ENCODE data around the gene LTB. TPM values are rescaled to one million over a fixed set of nuclear protein-coding genes. Genes with fewer than 3 reads are reported as not detected.

The LTB gene
- total and polyA plus RNA-seq, 4 donors = 0.67 to 5.3 (median 1.5) TPM

DNA sequence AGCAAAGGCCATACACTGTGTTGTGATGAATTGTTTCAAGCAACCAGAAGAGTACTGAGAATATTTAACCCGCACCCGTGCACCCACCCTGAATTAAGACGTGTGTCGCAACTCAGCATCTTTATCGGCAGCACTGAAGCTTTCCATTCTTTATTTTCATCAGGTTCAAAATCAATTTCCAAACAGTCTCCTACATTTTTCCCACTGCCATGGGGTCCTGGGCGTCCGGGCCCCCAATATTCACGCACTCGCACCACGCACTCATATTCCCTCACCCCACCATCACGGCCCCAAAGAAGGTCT is 1.8 kb downstream of the LTB start:
- peak overlapping the region in 1 of 2 donors; percentile 47 for H3K9ac ChIP-seq (ENCODE audit: low read depth in 1 of 2, low read length in 2 of 2)
- WGBS = 42% methylated on average over 11 of the region's 11 CpGs
- H3K36me3 ChIP-seq (ENCODE audit: control insufficient read depth in 4 of 4, insufficient read depth in 3 of 4, low read depth in 1 of 4, low read length in 3 of 4) = no peaks in the 10 kb centered on the region
- H3K4me1 ChIP-seq (ENCODE audit: control insufficient read depth in 4 of 4, insufficient read depth in 4 of 4, low read length in 3 of 4) = peaks cover 0 to 16% (median 6%) of the 10 kb centered on the region in 4 donors
- H3K9me3 ChIP-seq (ENCODE audit: control insufficient read depth in 4 of 4, low read length in 3 of 4) = no peaks in the 10 kb centered on the region
- no peak for DNase-seq (ENCODE audit: low spot score)
- peak overlapping the region in 2 of 3 donors; percentile 74 to 78 for H3K4me3 ChIP-seq (ENCODE audit: low read depth in 1 of 3, low read length in 3 of 3)
- H3K27me3 ChIP-seq (ENCODE audit: control insufficient read depth in 4 of 4, insufficient read depth in 4 of 4, low read length in 3 of 4) = no peaks in the 10 kb centered on the region
- H3K27ac ChIP-seq (ENCODE audit: low read depth in 1 of 2, low read length in 2 of 2) = peak overlapping the region; percentile 63 to 73
- TF ChIP-seq NR2F2 (IDR thresholded peaks at IDR 0.05) (no peak), FOXA2 (IDR thresholded peaks at IDR 0.05) (no peak), EGR1 (IDR thresholded peaks at IDR 0.05; ENCODE audit: low read depth in 2 of 2) (no peak), RXRA (IDR thresholded peaks at IDR 0.05) (no peak)
- TF ChIP-seq, protein P1, sequence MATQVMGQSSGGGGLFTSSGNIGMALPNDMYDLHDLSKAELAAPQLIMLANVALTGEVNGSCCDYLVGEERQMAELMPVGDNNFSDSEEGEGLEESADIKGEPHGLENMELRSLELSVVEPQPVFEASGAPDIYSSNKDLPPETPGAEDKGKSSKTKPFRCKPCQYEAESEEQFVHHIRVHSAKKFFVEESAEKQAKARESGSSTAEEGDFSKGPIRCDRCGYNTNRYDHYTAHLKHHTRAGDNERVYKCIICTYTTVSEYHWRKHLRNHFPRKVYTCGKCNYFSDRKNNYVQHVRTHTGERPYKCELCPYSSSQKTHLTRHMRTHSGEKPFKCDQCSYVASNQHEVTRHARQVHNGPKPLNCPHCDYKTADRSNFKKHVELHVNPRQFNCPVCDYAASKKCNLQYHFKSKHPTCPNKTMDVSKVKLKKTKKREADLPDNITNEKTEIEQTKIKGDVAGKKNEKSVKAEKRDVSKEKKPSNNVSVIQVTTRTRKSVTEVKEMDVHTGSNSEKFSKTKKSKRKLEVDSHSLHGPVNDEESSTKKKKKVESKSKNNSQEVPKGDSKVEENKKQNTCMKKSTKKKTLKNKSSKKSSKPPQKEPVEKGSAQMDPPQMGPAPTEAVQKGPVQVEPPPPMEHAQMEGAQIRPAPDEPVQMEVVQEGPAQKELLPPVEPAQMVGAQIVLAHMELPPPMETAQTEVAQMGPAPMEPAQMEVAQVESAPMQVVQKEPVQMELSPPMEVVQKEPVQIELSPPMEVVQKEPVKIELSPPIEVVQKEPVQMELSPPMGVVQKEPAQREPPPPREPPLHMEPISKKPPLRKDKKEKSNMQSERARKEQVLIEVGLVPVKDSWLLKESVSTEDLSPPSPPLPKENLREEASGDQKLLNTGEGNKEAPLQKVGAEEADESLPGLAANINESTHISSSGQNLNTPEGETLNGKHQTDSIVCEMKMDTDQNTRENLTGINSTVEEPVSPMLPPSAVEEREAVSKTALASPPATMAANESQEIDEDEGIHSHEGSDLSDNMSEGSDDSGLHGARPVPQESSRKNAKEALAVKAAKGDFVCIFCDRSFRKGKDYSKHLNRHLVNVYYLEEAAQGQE (IDR thresholded peaks at IDR 0.05) = no peak
- TF ChIP-seq, protein P2, sequence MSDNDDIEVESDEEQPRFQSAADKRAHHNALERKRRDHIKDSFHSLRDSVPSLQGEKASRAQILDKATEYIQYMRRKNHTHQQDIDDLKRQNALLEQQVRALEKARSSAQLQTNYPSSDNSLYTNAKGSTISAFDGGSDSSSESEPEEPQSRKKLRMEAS (IDR thresholded peaks at IDR 0.05) = no peak

DNA sequence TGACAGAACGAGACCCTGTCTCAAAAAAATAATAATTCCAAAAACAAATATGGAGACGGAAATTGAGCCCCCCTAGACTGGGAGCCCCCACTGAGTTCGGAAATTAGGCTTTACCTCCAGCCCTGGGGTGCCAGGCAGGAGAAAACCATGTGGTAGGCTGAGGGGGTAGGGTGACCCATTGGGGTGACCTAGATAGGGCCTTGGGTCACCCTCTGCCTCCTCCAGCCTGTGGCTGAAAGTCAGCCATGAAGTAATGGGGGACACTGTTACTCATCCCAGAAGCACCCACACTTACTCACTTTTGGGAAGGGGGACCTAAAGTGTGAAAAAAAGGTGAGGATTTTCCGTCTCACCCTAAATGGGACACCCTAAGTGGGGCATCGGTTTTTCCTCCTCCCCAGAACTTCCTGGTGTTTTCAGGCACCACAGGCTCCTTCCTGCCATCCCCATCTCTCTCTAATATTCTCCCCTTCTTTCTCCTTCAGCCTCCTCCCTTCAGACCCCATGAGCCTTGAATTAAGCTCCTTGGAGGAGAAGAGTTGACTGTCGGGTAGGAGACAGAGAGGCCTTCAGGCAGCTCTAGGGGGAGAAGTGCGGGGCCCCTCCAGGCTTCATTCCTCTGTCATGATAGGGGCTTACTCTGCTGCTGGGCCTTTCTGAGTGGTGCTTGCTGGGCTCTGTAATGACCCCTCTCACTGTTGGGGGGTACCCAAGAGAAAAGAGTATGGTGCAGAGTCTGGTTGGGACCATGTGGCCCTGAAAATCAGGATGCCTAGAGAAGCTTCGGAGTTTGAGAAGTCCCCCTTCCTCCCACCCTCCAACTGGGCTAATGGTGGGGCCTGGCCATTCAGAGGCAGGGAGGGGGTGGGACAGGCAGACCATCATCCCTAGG is 2.4 kb downstream of the LTB start:
- 92% methylated on average over 8 of the region's 8 CpGs for WGBS
- Histone ChIP-seq H3K9me3 (ENCODE audit: control insufficient read depth in 4 of 4, low read length in 3 of 4) (no peaks in the 10 kb centered on the region), H3K27me3 (ENCODE audit: control insufficient read depth in 4 of 4, insufficient read depth in 4 of 4, low read length in 3 of 4) (no peaks in the 10 kb centered on the region), H3K4me3 (ENCODE audit: low read depth in 1 of 3, low read length in 3 of 3) (no peak overlapping the region), H3K4me1 (ENCODE audit: control insufficient read depth in 4 of 4, insufficient read depth in 4 of 4, low read length in 3 of 4) (peaks cover 0 to 16% (median 6%) of the 10 kb centered on the region in 4 donors), H3K27ac (ENCODE audit: low read depth in 1 of 2, low read length in 2 of 2) (no peak overlapping the region), H3K36me3 (ENCODE audit: control insufficient read depth in 4 of 4, insufficient read depth in 3 of 4, low read depth in 1 of 4, low read length in 3 of 4) (no peaks in the 10 kb centered on the region), H3K9ac (ENCODE audit: low read depth in 1 of 2, low read length in 2 of 2) (no peak overlapping the region)
- no peak for DNase-seq (ENCODE audit: low spot score)
- no peak for TF ChIP-seq TAF1 (conservative IDR thresholded peaks at IDR 0.05)
- no peak for TF ChIP-seq FOXA1 (IDR thresholded peaks at IDR 0.05)
- TF ChIP-seq, protein P3, sequence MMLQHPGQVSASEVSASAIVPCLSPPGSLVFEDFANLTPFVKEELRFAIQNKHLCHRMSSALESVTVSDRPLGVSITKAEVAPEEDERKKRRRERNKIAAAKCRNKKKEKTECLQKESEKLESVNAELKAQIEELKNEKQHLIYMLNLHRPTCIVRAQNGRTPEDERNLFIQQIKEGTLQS (IDR thresholded peaks at IDR 0.05) = no peak
- TF ChIP-seq NR2F2 (IDR thresholded peaks at IDR 0.05) = no peak
- TF ChIP-seq HNF4A (conservative IDR thresholded peaks at IDR 0.05) = no peak
- no peak for TF ChIP-seq YY1 (IDR thresholded peaks at IDR 0.05)
- TF ChIP-seq HNF4G (IDR thresholded peaks at IDR 0.05) = no peak
- TF ChIP-seq, protein P2 (IDR thresholded peaks at IDR 0.05) = no peak
- TF ChIP-seq SP1 (IDR thresholded peaks at IDR 0.05) = no peak
- TF ChIP-seq, protein P4, sequence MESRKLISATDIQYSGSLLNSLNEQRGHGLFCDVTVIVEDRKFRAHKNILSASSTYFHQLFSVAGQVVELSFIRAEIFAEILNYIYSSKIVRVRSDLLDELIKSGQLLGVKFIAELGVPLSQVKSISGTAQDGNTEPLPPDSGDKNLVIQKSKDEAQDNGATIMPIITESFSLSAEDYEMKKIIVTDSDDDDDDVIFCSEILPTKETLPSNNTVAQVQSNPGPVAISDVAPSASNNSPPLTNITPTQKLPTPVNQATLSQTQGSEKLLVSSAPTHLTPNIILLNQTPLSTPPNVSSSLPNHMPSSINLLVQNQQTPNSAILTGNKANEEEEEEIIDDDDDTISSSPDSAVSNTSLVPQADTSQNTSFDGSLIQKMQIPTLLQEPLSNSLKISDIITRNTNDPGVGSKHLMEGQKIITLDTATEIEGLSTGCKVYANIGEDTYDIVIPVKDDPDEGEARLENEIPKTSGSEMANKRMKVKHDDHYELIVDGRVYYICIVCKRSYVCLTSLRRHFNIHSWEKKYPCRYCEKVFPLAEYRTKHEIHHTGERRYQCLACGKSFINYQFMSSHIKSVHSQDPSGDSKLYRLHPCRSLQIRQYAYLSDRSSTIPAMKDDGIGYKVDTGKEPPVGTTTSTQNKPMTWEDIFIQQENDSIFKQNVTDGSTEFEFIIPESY (IDR thresholded peaks at IDR 0.05) = no peak
- TF ChIP-seq JUND (IDR thresholded peaks at IDR 0.05) = no peak
- no peak for TF ChIP-seq FOXA2 (IDR thresholded peaks at IDR 0.05)

Measured in liver (tissue), 9 donors.